Lung microvascular endothelial cell (primary cell): ENCODE results near the gene DPM3. TPM values are rescaled to one million over a fixed set of nuclear protein-coding genes. Genes with fewer than 3 reads are reported as not detected.
A peak's percentile ranks its signal among the peaks of the same experiment; 100 is the strongest.
"Not testable (repeated sequence)": the region's sequence is repeated elsewhere in the genome, so short reads cannot be mapped to it uniquely, and the experiment has no call there.

ENCODE experiments used
- DNase-seq, 2 donors: peaks; one replicate each; pipeline versions ENCODE4 v3.0.0 to v3.0.0-alpha.2; 2010; ENCODE audit warnings: low read depth in 2 of 2
- total RNA-seq: library from RNA; depleted of rRNA; stranded (reverse); fragments of >200 nt; gene quantifications from 2 replicates; pipeline ENCODE4 v1.2.1, GENCODE V29; 2014

Gene DPM3
- total RNA-seq, 1 donor from 2014 or later = 34.9 TPM

DNA sequence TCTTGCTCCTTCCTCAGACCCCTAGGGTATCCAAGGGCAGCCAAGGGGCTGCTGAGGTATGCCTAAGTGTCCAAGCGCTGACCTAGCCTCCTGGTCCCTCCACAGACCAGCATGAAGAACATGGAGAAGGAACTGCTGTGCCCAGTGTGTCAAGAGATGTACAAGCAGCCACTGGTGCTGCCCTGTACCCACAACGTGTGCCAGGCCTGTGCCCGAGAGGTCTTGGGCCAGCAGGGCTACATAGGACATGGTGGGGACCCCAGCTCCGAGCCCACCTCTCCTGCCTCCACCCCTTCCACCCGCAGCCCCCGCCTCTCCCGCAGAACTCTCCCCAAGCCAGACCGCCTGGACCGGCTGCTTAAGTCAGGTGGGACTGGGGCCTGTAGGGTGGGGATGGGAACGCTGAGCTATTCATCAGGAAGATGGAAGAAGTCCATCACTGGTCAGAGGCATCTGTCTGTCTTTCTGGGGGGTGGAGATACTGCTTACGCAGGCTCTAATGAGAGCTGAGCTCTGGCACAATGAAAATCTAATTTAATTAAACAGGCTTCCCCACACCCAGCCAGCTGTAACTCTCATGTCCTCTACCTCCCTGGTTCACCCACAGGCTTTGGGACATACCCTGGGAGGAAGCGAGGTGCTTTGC lies 35.1 kb upstream of the DPM3 start:
- no peak for DNase-seq

DNA sequence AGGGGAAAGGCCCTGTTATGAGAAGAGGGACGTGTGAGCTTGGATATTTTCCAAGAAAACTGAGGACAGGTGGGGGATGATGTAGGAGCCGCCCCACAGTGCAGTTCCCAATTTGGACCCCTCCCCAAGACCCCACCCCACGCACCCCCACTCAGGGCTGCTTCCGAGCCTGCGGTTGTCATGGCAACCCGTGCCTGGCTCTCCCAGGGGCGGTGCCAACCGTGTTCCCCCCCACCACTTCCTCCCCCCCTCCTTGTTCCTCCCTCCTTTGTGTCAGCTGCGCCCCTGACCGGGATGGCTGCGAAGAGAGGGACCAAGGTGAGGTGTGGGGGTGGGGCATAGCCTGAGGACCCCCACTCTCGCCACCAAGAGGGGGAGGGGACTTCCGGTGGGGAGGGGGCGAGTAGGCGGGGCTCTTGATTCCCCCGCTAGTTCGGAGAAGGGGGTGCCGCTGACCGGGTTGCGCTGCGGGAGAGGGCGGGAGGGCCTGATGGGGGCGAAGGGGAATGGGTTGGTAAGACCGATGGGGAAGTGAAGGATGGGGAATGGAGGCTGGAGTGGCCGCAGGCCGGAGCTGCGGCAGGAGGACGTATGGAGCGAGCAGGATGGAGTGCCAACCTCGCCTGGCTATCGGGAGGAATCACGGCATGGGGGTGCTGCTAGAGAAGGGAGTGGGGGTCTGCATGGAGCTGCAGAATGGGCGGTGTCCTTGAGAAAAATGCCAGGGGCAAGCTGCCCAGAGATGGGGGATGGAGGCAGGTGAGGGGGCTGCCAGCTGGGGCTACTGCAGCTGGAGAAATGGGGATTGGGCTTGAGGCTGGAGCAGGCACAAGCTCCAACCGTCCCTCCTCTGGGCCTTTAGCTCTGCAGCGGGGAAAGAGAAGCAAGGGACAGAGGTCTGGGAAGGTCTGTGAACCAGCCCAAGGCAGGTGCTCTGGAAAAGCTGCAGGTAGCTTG lies 34.3 kb upstream of the DPM3 start:
- DNase-seq = peak; percentile 28 to 39

DNA sequence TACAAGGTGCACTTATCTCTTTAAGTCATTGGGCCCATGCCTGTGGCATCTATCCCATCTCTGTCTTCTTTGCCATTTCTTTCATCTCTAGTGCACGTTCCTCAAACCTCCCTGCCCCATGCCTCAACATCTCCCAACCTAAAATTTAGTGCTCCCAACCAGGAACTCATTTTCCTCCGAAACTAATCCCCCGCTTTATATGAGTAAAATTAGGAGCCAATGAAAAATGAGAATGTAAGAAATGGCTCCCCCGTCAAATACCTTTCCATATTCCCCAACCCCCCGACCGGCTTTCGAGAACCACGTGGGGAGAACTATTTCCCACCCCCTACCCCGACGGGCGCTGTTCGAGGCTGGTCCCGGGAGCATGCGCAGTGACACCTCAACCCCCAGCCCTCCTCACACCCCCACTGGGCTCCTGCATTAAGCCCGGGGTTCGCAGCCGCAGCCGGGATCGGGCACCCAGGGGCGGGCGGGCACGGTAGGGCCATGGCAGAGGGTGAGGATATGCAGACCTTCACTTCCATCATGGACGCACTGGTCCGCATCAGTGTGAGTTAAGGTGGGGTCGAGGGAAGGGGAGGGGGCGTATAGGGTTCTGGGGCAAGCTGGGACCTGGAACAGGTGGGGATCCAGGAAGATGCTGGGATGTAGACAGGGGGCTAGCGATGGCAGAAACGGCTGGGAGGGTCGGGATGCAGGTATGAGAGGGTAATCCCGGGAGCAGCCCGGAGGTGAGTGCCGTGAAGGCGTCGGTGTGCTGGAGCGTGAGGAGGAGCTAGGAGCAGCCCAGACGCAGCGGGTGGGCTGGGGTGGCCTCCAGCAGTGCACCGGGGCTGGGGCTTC lies 33.4 kb upstream of the DPM3 start, which contains the start of gene TRIM46:
TSS of gene TRIM46 (plus strand) at position 372 of the 846 bp plus-strand sequence. CDS start at position 490, 118 bp downstream.
- DNase-seq = peak; percentile 49 to 57

DNA sequence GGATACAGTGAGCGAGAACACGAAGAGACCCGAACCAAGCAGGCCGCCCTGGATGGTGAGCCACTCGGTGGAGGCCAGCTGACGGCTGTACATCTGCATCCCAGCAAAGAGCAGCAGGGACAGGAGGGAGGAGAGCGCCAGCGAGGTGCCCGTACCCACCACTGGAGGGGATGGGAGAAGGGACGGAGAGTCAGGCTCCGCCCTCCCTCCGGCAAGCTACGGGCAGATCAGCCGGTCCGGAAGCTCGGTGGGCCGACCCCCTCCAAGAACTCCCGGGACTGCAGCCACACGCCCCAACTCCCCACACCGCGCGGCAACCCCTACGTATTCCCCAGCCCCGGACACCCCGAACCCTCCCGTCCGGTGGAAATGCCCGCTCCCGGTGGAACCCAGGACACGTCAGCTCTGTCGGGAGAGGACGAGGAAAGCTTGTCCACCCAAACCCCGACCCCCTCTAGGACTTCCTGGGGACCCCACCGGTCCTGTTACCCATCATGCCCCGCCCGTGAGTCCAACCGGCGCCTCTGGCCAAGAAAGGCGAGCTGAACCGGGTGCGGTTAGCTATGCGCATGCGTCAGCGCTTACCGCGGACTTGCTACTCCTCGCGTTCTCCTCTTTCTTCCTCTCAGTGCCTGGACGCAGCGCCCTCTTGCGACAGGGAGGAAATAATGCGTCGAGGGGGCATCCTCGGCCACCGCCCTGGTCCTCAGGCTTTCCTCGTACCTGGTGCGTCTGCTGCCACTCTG lies 32.6 kb upstream of the DPM3 start, which contains the start of gene KRTCAP2:
TSS of gene KRTCAP2 (minus strand) at position 573 of the 746 bp plus-strand sequence. CDS start at position 493, 80 bp downstream.
- DNase-seq = peak; percentile 96 to 97

DNA sequence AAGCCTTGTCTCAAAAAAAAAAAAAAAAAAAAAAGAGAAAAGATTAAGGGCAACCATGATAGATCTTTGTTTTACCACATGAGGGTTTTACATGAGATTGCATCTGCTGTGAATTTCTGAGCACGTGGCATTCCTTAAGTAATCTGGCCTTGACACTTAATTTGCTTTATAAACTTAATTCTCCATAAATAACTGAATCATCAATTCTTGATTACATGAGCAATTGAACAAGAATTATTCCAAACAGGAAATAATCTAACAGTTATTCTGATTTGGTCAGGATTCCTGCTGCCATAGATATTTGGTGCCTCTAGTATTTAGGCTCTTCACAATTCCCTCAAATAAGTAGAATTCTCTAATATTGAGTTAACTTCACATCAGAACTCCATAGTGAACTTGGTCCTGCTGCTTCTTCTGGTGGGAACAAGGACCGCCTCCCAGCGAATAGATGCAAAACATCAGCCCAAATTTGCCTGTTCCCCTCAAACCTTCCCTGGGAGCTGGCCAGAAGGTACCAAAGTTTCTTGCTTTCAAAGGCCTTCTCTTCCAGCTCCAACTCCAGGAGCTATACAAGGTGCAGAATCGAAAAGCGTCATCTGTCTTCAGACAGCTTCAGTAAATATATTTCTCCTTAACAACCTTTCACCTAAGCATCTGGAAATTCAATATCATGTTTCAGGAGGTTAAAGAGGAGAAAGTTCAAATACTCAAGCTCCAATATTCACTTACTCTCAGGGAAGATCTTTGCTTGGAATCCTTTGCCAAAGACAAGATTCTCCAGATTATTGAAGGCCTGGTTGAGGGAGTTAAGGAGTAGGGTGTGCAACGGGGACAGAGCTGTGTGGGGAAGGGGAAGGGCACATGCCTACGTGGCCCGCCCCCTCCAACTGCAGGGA lies 31.8 kb upstream of the DPM3 start:
- no peak for DNase-seq

DNA sequence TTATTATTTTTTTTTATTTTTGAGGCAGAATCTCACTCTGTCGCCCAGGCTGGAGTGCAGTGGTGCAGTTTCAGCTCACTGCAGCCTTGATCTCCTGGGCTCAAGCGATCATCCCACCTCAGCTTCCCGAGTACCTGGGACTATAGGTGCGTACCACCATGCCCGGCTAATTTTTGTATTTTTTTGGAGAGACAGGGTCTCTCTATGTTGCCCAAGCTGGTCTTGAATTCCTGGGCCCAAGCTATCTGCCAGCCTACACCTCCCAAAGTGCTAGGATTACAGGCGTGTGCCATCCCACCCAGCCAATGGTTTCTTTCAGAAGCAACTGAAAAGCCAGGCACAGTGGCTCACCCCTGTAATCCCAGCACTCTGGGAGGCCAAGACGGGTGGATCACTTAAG lies 30.5 kb upstream of the DPM3 start:
- DNase-seq = no peak

DNA sequence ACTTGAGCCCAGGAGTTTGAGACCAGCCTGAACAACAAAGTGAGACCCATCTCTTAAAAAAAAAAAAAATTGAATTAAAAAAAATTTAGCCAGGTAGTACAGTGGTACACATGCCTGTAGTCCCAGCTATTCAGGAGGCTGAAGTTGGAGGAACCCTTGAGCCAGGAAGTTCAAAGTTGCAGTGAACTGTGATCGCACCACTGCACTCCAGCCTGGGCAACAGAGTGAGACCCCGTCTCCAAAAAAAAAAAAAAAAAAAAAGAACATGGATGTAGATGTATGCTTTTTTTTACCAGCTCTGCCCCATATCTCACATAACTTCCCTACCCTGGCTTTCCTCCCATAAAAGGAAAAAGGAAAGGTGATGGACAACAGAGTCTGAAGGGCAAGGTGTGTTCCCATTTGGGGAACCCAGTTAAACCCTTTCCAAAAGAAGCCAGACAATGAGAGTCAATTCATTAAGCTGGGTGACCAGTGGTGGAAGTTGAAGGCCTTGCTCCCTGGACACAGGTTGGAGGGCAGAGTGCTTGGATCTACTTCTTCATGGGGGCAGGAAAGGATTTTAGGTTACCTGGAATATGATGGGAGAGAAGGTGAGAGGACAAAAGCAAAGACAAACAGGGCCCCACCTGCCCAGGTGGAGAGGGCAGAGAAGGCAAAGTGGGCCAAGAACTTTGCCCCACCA lies 29.9 kb upstream of the DPM3 start:
- no peak for DNase-seq

DNA sequence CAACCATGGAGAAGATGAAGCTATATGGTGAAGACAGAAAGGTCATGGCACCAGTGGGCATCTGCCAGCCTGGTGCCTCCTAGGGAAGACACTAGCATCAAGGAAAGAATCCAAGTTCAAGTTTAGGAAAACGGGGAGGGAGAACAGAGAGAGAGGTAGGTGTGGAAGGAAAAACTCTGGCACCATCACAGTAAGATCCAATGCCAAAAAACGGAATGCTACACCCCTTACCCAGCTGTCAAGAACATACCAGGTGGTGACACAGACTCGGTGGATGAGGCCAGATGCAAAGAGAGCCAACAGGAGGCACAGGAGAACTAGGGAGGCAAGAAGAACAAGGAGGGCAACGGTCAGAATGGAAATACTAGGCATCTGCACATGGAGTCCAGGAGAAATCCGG lies 29.2 kb upstream of the DPM3 start:
- no peak for DNase-seq

DNA sequence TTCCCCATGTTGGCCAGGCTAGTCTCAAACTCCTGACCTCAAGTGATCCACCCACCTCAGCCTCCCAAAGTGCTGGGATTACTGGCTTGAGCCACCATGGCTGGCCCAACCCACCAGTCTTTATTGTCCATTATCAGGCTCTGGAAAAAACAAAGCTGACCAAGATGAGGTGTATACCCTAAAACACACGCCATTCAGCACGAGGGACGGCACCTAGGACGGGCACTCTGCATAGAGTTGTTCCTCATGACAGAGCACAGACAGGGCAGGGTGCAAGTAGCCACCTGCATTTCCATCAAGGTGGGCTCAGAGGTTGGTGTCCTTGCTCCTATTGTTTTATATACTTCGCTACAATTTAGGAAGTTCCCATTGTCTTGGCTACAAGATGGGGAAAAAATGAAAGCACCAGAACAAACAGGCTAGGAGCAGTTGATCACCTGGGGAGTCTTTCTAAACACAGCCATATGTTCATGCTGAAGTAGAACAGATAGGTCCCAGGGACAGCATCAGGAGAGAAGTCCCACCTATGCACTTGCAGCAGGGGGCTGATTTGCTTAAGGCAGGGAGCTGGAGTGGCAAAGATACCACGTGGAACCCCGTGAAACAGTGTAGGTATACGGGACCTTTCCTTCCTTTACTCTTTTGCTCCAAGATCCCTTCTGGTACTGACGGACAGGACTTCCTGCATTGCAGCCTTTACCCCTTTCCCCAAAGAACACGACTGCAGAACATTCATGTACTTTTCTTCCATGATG lies 28.3 kb upstream of the DPM3 start:
- DNase-seq = no peak

DNA sequence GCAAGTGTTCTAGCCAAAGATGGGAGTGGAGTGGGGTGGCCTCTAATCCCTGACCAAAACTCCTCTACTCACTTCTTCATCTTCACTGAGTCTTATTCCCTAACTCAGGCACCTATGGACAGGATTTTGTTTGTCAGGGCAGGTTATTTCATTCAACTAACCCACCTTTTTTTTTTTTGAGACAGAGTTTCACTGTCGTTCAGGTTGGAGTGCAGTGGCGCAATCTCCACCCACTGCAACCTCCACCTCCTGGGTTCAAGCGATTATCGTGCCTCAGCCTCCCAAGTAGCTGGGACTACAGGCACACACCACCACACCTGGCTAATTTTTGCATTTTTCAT lies 27.7 kb upstream of the DPM3 start:
- not testable (repeated sequence) for DNase-seq

DNA sequence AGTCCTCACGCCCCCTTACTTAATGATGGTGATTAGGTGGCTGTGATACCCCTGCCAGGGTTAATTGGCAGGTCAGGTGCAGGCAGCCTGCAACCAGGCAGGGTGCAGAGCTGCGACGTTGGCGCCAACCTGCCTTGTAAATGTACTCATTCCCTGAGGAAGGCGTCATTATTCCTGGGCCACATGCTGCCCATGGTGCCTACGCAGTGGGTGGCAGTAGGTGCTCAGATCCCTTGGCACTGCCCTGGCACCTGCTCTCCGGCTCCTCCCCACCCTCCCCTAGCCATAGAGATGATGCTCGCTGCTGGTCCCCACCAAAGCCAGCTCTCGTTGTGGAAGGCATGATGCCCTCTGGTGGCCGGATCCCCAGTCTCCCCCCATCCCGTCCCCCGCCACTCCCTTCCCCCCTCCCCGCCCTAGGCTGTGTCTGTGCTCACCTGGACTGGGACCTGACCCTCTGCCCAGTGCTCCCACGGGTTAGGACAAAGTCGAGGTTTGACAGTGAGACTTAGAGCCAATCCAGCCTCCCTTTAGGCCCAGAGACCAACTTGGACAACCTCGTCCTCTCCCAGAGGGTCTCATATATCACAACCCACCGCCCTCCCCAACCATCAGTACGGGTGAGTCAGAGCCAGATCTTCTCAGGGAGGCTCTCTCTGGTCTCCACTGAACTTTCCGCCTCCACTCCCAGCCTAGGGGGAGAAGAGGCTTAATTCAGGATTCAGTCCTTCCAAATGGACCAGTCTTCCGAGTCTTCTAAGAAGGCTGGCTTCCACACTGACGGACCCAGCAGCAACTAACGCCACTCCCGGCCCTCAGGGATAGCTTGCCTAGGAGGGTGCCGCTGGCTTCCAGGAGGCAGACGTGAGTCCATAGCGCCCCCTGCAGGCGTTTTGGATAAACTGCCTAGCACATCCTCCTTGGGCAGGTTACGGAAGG lies 27.1 kb upstream of the DPM3 start:
- peak; percentile 93 for DNase-seq

DNA sequence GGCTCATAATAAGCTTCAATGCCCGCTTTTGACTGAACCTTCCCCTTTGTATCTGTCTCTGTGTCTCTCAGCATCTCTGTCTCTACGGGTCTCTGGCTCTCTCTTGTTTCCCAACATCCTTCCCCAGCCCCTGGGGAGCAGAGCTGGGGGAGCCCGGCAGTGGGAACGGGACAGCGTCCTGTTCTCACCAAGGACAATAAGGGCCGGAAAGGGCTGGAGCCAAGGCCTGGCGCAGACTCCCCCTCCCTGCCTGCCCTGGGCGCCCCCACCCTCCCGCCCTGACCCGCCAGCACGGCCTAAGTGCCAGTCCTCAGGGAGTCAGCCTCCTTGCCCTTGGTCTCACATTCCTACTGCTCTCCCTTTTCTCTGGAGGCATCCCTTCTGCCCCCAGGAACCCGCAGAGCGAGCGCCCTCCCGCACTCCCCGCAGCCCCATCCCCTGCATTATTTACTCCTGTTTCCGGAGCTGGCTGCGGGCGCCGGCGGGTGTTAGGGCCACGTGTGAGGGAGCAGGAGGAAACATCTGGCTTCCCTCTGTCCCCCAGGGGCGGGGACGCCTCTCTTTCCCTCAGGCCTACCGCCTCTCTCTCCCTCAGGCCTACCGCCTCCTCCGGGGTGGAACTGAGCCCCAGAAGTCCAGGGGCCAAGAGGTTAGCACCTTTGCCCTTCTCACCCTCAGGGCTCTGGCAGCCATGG lies 26.3 kb upstream of the DPM3 start:
- DNase-seq = peak; percentile 90 to 97

DNA sequence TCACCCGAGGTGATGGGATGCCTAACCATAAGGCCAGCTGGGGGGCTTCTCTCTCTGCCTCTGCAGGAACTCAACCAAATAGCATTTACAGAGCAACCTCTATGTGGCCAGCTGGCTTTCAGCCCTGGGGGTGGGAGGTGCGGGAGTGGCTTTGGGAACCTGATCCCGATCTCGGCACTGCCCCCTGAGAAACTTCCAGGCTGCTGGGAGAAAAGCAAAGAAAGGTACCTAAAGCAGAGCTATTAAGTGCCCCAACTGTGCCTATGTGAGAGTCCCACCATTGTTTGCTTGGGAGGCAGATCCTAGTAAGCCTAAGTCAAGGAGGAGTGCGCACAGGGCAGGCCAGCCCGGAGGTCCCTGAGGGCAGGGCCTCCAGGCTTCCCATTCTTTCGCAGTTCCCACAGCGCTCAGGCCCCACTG lies 25.7 kb upstream of the DPM3 start:
- peak in 1 of 2 donors; percentile 62 for DNase-seq

DNA sequence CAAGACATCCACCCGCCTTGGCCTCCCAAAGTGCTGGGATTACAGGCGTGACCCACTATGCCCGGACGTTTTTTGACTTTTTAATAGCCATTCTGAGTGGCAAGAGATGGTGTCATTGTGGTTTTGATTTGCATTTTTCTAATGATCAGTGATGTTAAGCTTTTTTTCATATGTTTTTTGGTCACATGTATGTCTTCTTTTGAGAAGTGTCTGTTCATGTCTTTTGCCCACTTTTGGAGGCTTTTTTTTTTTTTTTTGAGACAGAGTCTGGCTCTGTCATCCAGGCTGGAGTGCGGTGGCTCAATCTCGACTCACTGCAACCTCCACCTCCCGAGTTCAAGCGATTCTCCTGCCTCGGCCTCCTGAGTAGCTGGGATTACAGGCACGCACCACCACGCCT lies 24.3 kb upstream of the DPM3 start:
- not testable (repeated sequence) for DNase-seq

DNA sequence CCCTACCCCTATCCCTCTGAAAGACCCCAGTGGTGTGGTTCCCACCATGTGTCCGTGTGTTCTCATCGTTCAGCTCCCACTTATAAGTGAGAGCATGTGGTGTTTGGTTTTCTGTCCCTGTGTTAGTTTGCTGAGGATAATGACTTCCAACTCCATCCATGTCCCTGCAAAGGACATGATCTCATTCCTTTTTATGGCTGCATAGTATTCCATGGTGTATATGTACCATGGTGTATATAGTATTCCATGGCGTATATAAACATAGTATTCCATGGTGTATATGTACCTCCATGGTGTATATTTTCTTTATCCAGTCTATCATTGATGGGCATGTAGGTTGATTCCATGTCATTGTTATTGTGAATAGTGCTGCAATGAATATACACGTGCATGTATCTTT lies 23.5 kb upstream of the DPM3 start:
- not testable (repeated sequence) for DNase-seq

DNA sequence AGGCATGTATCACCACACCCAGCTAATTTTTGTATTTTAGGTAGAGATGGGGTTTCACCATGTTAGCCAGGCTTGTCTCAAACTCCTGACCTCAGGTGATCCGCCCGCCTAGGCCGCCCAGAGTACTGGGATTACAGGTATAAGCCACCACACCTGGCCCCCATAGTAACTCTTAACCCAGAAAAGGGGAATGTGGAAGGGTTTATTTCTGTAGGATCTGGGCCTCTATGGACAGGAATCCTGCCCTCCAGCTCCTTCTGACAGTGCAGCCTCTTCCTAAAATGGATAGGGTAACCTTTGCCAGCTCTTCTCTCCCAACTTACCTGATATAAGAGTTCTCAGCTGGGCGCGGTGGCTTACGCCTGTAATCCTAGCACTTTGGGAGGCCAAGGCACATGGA lies 22.3 kb upstream of the DPM3 start:
- DNase-seq = not testable (repeated sequence)

DNA sequence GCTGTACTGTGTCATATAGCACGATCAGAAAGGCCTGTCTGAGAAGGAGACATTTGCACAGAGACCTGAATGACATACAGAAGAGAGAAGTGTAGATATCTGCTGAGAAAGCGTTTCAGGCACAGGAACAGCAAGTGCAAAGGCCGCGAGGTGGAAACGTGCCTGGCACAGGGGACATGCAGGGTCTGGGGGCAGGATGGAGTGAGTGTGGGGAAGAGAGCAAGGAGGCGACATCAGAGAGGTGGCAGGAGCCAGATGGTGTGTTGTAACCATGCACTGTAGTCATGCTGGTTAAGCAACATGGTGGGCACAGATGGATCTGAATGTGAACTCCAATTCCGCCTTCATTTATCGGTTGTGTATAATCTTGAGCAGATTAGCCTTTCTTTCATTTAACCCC lies 19.8 kb upstream of the DPM3 start:
- DNase-seq = no peak
